GM18505 (cell line): ENCODE measurements around the gene RHOJ.
A peak's percentile ranks its signal among the peaks of the same experiment; 100 is the strongest.
"Not testable (repeated sequence)": the region's sequence is repeated elsewhere in the genome, so short reads cannot be mapped to it uniquely, and the experiment has no call there.

Experiments
- ATAC-seq: cut with Tn5 transposase; IDR thresholded peaks from one replicate; pipeline ENCODE4 v1.9.1; 2021; ENCODE audit not compliant: unreplicated experiment
- POLR2A ChIP-seq: IDR thresholded peaks from 4 replicates; pipeline ENCODE4 v1.6.1; 2011; ENCODE audit warnings: borderline replicate concordance; ENCODE audit not compliant: insufficient read depth, insufficient read length; ENCODE audit errors: extremely low read depth

The RHOJ gene

DNA sequence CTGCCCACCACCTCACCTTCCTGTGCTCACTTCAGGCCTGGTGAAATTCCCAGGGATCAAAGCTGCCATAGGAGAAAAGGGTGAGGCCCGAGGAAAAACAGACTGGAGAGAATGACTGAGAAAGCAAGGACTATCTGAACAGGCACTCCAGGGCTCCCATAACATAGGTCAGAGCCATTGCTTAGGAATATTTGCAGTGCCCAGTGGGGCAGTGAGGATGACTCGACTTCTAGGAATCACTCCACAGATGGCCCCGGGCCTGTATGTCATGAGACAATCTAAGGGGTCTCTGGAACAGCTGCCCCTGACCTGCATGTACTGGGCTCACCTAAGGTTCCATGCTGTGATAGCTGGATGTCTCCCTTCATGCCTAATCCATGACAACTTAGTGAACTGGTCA is 62.9 kb downstream of the RHOJ start:
- no peak for TF ChIP-seq POLR2A
- no peak for ATAC-seq

DNA sequence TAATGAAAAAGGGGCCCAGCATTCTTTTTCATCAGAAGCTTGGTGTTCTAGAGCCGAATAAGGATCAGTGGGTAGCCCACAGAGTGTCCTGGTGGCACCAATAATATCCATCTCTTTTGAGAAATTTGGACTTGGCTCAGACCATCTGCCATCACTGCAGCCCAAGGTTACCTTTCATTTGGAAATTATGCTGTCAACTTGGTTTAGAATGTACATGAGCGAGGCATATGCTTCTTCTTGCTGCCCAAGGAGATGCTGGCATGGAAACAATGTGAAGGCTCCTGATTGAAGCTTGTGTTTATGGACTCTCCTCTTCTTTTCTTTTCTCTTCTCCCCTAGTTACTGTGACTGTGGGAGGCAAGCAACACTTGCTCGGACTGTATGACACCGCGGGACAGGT is 64.5 kb downstream of the RHOJ start:
- TF ChIP-seq POLR2A = no peak

DNA sequence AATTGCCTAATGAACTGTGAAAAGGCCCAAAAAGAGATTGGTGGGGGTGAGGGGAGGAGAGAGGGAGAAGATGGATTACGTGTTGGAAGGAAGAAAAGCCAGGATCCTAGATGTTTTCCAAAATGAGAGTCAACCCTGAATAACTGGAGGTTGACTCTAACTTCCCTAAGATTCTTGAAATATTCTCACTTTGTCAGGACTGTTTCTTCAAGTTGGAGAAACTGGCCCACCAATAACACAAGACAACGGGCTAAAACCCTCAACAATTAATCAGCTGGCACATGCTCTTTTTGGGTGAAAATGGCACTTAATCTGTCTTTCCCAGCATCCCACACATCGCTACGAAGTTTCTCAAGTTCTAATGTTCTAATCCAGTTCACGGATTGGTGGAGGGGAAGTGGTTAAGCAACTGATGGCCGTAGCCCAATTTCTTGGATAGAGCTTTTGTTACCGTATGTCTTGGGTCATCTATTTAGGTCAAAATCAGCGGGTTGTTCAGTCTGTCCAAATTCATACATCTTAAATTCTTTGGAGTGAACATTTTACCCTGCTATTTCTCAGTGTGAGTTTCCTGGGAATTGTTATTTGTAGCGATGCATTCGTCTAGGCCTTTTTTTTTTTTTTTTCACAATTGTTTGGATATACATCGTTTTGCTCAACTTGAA is 65.5 kb downstream of the RHOJ start:
- no peak for TF ChIP-seq POLR2A
- no peak for ATAC-seq

More for the DNA sequence above, 64.5 kb downstream of the RHOJ start:
- ATAC-seq = no peak

DNA sequence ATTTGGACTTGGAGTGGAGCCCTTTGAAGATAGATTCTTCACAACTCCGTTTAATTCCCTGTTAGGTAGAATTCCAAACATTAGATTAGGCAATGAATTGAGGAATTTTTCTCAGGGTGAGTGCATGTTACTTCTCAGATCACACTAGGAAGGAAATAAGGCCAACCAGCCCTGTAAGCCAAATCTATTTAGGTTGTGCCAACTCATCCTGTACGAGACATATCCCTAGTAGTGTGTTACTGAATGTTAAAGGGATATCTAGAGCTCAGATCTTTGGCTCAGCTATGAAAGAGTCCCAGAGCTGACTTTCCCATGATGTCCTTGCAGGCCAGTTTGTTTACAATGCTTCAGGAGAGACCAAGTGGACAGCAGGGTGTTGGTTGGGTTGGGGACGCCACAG is 68.9 kb downstream of the RHOJ start:
- TF ChIP-seq POLR2A = no peak
- no peak for ATAC-seq

DNA sequence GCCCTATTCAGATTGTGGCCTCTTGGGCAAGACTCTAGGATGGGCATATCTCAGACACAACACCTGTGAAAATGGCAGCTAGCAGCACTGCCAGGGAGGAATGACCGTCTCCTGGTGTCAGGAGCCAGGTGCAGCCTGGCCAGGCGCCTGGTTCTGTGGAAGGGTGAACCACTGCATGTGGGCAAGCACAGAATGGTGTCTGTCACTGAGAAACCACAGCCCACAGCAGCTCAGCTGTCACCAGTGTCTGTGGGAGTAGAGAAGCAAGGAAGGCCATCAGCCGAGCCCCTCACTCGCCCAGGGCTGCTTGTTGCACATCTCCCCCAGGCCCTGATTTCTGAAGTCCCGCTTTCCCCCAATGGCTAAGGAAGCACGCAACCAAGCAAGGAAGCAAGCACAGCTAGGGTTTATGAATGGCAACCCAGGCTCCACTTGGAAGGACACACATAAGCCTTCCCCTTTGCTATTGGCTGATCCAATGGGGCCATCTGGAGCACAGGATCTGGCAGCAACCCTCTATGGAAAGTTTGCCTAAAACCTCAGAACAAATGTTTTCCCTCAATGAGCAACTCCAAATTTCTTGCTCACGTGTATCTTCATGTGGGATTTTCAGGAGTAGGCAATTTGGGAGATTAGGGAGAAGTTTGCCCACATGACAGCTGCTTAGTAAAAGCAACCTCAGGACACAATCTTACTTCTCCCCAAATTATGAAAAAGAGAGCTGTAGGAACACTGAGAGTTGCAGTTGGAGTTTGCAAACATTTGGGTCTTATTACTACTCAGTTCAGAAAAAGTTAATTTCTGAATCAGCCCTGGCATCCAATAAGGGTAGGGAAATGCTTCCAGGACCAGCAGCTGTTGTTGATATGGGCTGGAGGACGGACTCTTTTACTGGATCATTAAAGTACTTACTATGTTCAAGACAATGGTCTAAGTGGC is 69.7 kb downstream of the RHOJ start:
- TF ChIP-seq POLR2A = no peak
- no peak for ATAC-seq

DNA sequence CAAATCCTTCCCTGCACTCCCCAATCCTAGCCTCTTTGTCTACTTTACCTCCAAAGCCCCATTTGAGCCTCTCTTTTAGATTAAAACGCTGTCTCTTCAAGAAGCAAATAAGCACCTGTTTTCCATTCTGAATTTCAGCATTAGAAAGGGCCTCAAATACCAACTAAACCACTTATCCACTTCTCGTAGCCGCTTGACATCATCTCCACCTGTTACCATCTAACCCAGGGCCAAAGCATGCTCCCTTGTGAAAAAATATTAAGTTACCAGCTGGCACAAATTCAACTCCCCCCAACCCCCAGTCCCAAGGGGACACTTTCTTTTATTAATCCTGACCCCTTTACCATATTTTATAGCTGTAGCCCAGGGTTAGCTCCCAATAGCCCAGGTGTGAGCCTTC is 71.4 kb downstream of the RHOJ start:
- no peak for TF ChIP-seq POLR2A

DNA sequence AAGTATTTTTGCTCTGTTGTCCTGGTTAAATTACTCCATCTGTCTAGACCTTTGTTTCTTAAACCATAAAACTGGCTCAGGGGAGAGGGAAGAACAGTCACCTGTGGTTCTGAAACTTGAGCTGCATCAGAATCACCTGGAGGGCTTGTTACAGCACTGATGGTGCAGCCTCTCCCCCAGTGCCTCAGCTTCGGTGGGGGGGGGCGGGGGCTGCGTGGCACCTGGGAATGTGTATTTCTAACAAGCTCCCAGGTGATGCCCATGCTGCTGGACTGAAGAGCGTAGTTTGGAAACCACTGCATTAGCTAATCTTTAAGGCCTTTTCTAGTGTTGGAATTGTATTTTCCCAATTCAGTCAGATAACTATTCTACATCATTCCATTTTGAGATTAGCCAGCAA is 71.8 kb downstream of the RHOJ start:
- no peak for ATAC-seq
- TF ChIP-seq POLR2A = no peak

More for the DNA sequence above, 71.4 kb downstream of the RHOJ start:
- no peak for ATAC-seq

DNA sequence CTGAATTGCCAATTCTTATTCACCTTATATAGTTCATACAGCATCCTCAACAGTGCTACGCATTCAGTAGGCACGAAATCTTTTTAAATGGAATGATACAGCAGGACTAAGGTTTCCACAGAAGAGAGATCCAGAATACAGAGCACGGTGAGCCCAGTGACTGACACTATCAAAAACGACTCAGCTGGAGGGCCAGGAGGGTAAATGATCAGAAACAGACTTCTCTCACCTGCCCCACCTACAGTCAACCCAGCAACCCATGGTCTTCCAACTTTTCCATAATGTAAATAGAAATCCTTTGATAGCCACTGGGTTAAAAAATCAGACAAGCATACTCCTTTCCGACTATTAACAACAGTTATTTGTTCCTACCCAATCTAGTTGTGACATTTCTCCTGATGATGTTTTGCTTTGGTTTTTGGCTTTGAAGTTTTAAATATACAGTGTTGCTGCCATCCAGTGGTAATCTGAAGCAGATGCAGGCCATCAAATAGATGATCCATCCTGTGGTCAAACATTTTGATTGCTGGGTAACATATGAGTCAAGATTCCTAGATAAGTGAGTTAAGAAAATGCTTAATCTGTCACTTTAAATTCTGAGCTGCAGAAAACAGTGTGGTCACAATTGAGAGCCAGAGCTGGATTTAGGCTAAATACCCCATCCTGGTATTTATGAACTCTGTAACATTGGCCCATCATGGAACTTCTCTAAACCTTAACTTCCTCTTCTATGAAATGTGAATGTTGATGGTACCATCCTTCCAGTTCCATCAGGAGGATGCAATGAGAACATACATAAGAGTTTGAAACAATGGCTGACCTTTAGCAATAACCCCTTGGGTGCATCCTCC is 72.5 kb downstream of the RHOJ start:
- TF ChIP-seq POLR2A = no peak
- ATAC-seq = peak; percentile 61

DNA sequence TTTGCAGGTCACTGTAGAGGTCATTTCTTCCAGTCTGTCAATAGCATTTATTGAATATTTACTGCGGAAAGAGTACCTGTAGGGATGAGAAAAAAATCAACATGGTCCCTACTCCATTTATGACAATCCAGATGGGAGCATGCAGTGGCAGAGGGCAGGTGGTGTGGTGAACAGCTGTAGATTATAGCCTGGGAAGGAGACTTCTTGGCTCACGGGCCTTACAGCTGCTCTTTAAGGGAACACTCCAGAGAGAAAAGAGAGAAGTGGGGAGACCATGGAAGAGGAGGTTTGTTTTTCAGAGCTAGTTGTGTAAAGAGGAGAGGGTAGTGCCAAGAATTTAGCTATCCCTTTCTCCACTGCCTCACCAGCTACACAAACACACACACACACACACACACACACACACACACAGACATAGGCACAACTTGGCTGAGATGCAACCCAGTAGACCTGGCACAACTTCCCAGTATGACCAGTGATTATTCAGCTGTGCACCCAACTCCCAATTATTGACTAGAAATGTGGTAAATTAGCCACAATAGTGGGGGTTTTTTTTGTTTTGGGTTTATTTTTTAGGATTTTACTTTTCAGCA is 73.4 kb downstream of the RHOJ start:
- no peak for TF ChIP-seq POLR2A
- ATAC-seq = no peak

DNA sequence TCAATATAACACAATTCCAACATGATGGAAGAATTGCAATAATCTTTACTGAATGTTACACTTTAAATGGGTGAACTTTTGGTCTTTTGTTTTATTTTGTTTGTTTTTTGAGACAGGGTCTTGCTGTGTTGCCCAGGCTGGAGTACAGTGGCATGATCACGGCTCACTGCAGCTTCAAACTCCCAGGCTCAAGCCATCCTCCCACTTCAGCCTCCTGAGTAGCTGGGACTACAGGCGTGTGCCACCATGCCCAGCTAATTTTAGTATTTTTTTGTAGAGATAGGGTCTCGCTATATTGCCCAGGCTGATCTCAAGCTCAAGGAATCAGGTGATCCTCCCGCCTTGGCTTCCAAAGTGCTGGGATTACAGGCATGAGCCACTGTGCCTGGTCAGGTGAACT is 75.7 kb downstream of the RHOJ start:
- not testable (repeated sequence) for ATAC-seq

DNA sequence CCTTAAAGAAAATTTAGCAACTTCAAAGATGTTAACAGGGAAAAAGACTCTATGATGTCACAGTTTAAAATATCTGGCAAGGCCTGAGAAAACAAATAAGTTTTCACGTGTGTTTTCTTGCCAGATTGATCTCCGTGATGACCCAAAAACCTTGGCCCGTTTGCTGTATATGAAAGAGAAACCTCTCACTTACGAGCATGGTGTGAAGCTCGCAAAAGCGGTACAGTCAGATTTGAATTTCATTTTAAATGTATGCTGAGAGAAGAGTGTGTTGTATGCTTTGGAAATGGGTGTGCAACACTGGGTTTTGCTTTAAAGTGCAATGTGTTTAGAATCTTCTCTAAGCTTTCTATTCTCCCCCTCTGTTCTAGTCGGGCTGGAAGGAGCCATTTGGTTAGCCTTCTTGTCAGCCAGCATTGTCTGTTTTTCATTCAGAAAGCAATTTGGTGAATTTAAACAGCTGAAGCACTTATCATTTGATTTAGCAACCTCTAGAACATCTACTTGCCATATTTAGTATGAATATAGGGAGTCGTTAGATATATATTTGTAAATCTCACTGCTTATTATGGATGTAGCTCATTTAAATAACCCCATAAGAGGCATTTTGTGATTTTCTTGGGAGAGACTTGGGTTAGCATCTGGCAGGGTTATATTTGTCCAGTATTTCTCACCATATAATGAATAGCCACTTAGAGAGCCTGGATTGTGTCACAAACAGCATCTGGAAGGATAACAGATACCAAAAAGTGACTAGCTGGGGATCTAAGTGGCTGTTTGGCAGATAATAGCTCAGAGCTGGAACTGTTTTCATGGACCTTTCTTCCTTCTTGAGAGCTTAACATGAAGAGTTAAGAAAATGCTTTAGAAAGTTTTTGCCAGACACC is 79.0 kb downstream of the RHOJ start:
- ATAC-seq = no peak
- TF ChIP-seq POLR2A = no peak

DNA sequence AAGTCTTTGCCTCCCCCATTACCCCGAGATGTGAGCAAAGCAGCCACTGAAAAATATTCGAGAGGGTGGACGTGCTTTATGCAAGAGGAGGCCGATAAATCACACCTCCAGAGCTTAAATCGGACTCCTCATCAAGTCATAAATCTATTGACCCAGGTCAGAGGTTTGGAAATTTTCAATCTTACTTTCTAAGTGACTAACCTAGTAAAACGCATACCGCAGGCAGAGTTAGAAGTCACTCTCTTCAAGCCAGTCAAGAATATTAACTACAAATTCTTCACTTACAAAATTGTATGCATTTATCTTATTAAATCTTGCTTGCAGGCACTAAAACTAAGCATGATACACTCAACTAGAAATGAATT is 79.6 kb downstream of the RHOJ start:
- no peak for TF ChIP-seq POLR2A
- no peak for ATAC-seq
